ENCODE results near the gene TRAK2.

- no peak for TF ChIP-seq POLR2A (IDR thresholded peaks at IDR 0.05)
- no peak for TF ChIP-seq CTCF (IDR thresholded peaks at IDR 0.05)
Measured at GRCh38 chr2:201471732-201472393, 20.6 kb upstream of the TRAK2 start.
